M059J (cell line): ENCODE measurements around the gene BIN2. TPM values are rescaled to one million over a fixed set of nuclear protein-coding genes. Genes with fewer than 3 reads are reported as not detected.
"Not testable (repeated sequence)": the region's sequence is repeated elsewhere in the genome, so short reads cannot be mapped to it uniquely, and the experiment has no call there.

Source experiments
- DNase-seq: peaks from one replicate; pipeline ENCODE4 v3.0.0-alpha.2; 2012; ENCODE audit warnings: low read depth
- total RNA-seq: library from RNA; depleted of rRNA; stranded (reverse); fragments of >200 nt; shearing (Covaris generic); gene quantifications from 2 replicates; pipeline ENCODE4 v1.2.3, GENCODE V29; 2014

The BIN2 gene
- total RNA-seq, 1 experiment from 2014 or later, result not detected

DNA sequence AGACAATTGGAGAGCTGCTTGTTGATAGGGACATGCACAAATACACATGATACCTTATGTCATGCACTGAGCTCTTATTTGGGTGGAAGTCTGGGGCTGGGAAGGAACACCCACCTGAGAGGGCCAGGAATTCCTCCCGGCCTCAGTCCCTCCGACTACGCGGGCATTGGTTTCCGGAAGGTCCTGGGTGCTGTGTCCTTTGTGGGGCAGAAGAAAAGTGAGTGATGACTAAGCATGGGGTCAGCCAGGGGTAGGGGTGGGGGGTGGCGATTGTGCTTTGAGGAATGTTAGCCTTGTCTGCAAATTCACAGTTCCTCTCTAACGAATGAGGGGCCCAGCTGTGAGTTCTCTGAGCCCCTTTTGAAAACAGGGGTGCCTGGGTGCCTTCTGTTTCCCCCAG lies 21.7 kb upstream of the BIN2 start:
- DNase-seq, result peak; percentile 63

DNA sequence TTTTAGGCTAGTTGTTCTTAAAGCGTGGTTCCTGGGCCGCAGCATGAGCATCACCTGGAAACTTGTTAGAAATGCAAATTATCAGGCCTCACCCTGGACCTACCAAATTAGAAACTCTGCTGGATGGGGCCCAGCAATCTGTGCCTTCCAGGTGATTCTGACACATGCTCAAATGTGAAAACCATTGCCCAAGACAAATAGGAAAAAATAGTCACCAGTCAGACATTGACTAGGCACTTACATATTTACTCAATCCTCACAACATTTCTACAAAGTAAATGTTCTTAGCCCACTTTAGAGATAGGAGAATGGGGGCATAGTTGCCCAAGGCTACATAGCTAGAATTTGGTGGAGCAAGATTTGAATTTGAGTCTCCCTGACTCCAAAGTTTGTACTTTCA lies 19.2 kb upstream of the BIN2 start:
- DNase-seq, result no peak

DNA sequence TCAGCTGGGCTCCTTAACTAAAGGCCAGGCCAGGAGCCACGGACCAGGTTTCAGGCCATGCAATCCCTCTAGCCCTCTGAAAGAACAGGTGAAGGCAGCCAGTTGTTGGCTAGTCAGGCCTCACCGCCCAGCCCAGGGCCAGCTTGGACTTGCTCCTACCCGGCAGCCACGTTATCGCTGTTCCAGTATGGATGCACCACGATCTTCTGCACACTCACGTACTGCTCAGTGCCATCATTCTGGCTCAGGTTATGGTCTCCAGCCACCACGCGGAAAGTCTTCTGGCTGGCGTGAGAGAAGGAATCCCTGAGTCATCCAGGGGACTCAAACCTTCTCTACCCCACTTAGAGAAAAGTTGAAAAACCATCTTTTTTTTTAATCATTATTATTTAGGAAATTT lies 18.4 kb upstream of the BIN2 start:
- no peak for DNase-seq

DNA sequence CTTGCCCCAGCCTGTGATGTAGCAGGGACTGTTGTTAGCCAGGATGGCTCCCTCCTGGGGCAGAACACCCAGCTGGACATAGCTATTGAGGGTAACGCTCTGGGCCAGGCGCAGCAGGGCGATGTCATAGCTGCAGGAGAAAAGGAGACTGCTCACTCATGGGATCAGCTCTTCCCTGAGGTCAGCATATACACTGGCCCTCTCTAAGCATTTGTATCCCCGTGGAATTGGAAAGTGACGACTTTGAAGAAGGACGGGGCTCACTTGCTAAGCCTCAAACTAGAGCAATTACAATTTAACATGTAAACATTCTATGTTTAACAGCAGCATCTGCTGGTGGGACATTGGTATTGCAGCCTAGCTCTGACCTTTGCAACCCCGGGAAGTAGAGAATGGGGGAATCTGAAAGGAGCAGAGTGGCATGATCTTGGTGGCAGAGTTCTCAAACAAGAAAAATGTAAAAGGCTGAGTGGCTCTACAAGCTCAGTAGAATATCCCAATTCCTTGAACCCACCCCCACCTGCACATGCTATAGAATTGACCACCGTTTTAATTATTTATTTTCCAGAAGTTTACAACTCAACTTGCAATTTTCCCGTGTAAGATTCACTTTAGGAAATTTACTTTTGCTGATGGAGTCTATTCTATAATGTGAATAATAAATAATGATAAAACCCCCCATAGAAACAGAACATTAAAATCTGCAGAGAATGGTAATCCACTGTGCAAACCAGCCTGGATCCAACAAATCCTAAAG lies 17.5 kb upstream of the BIN2 start:
- peak; percentile 66 for DNase-seq

DNA sequence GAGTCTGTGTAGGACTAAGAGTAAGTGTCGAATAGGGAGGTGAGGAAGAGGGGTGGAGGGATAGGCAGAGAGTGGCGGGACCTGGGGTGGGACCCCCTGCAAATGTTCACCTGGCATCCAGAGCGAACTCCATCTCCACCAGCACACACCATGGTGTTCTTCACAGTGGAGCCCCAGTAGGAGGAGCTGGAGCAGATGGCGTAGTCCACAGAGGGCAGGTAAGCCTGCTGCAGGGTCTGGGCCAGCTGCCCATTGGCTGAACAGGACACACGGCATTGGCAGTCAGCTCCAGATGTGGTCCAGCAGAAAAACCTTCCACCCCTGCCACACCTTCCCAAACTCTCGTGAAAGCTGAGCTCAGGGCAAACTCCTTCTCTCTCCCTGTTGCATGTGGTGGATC lies 15.8 kb upstream of the BIN2 start:
- DNase-seq, result no peak

DNA sequence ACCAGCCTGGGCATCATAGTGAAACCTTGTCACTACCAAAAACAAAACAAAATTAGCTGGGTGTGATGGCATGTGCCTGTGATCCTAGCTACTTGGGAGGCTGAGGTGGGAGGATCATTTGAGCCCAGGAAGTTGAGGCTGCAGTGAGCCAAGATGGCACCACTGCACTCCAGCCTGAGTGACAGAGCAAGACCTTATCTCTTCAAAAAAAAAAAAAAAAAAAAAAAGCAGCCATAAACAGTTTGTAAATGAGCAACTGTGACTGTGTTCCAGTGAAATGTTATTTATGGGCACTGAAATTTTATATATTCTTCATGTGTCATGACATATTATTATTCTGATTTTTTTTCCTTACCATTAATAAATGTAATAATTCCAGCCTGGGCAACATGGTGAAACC lies 13.4 kb upstream of the BIN2 start:
- not testable (repeated sequence) for DNase-seq

DNA sequence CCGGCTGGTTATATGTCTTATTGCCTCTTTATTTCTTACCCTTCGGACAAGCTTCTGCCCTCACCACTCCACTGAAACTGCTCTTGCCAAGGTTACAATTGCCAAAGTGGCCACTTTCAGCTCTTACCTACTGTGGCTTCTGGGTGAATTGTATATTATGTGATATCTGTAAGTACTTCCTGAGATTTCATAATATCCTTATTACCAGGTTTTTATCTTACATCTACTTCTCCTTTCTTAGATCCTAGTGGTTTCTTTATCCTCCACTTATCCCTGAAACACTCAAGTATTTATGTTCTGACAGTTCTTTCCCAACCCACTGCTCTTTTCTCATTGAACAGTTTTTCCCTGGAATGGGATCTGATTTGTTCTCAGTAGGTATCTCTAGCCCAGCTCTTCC lies 12.0 kb upstream of the BIN2 start:
- no peak for DNase-seq

DNA sequence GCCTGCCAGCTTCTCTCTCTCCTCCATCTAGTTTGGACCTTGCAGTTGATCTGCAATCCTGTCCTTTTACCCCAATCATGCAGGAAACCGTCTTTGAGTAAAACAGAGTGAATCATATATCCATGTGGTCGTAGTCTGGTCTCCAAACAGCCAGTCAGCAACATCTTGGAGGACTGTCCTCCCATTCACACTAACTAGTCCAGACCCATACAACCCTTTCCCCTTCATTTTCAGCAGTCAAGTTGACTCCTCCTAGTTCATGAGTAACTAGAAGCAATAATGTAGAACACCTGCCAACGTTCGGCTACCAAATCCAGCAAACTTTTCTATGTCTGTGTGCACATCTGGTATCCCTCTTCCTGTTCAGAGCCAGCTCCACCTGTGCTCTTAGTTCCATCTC lies 10.8 kb upstream of the BIN2 start:
- DNase-seq, result peak; percentile 22

DNA sequence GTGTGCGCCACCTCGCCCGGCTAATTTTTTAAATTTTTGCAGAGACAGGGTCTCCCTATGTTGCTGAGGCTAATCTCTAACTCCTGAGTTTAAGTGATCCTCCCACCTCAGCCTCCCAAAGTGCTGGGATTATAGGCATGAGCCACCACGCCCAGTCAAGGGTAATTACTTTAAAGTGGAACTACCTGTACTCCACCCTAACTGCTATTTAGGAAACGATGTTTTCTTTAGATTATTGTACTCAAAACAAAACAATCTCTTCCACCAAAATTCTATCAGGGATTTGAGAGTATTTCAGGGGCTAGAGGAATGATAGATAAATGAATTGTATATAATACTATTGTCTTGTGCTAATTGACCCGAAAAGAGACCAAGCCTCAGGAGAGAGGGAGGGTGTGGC lies 9.6 kb upstream of the BIN2 start:
- DNase-seq, result no peak

DNA sequence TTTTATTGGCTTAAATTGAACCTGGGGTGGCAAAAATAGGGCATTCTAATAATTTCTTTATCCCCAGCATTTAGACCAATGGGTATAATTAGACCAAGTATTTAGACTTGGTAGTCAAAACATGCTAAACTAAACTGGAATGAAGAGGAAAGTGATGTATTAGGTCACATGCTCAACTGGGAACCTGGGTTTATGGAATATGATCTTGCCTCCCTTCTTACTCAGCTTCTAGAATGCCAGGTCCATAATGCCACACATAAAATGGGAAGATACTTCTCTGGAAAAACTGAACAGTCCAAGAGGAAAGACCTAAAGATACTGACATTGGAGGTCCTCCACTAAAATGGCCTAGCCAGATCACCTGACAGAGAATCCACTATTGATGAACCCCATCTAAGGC lies 6.2 kb upstream of the BIN2 start:
- no peak for DNase-seq

DNA sequence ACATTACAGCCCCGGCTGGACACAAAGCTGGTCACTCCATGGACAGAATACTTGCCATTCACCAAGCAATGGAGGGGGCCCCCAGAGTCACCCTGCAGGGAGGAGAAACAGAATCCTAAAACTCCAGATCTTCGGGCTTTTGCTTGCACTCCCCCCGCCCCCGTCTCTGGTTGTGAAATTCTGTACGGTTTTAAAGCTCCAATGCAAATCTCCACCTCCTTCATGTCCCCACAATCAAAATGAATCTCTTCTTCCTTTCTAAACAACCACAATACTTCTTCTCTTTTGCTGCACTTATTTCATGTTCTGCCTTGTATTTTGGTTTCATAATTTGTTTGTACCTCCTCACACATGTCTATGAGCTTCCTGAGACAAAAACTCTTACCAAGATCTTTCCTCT lies 5.8 kb upstream of the BIN2 start:
- DNase-seq, result no peak

DNA sequence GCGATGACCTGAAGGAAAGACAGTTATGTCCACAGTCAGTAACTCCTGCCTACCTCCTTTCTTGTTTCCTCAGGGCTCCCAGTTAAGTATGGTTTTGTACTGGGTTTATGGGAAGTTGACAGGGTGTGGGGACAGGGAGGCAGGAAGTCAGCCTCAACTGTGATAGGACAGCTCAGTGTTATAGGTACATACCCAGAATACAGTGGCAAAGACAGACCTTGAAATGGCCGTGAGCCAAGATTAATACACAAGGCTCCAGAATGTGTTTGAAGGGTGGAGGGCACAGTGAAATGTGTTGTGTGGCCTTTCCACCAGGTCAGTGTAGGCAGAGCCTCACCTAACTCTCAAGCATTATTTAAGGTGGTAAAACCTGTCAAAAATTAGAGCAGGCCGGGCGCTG lies 4.6 kb upstream of the BIN2 start:
- no peak for DNase-seq

DNA sequence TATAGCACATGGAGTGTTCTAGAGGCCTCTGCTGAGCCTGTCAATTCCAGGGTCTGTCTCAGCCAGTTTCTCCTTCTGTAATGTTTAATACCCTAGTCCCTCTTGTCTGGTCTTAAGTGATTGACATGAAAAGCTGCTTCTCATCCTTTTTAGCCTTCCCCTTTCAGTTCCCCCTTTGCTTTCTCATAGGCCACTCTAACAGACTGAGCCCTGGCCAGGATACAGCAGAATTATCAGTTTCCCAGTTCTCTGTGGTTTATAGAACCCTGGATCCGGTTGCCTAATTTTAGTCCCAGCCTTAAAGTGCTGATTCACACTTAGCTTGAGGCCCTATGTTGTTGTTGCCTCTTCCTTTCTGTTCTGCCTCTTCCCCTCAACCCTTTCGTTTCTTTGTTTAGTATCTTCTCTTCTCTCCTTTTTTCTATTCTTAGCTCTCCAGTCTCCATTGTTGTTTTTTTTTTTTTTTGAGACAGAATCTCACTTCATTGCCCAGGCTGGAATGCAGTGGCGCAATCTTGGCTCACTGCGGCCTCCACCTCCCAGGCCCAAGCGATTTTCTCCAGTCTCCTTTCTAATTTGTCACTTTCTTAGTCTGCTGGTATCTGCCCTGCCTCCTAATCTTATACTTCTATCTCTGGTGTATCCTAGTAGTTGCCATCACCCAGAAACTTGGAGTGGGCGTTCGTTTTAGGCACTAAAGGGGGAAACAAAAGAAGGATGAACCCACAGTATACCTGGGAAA lies 2.9 kb upstream of the BIN2 start:
- peak; percentile 74 for DNase-seq

DNA sequence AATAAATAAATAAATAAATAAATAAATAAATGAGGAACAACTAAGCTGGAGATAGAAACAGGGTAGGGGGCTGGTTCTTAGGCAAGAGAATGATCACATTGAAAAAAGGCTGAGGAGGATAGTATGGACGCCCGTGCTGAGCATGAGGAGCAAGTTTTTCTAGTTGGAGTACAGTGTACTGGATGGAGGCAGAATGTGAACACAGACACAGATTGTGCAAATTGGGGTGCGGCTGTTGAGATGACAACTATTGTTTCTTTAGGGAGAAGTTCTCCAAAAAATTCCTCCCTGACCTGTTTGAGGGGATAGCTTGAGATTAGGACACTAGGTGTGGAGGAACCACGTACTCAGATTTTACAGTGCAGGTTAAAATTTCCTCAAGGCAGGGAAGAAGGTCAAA lies 979 bp upstream of the BIN2 start:
- no peak for DNase-seq

DNA sequence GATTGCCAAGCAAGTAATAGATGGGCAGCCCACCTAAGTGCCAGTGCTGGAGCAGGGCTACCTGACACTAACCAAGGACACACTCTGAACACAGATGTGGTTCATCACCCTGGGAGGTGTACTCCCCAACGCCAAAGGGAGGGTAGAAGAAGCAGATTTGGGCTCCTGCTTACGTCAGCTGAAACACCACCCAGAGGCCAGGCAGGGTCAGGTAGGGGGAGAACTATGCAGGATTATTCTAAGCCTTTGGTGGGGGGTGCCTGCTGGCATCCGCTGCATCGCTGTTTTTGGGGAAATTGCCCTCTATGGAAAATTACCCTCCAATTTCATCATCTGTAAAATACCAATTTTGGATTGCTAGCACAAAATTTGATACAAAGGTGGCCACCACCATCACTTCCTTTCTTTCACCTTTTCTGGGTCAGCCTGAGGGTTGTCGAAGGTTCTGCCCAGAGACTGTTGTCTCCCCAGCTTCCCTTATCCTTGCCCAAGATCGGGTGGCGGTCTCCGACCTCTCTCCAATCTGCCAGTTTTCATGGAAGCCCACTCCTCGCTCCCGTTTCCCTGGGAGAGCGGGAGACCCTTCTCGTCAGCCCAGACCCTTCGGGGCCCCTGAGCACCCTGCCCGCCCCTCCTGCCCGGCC lies 535 bp downstream of the BIN2 start:
- DNase-seq, result no peak

DNA sequence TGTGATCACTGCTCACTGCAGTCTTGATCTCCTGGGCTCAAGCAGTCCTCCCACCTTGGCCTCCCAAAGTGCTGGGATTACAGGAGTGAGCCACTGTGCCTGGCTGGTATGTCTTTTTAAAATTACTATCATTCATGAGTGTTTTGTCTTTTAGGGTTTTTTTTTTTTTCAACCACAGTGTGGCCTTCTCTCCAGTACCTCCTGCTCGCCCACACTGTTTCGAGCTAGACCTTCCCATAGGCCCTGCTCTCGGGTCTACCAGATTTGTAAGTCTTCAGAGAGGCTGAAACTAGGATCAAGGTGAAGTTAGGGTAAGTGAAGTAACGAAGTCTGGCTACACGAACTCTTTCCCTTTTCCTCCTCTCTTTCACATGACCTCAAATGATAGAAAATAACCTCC lies 1.5 kb downstream of the BIN2 start:
- no peak for DNase-seq

DNA sequence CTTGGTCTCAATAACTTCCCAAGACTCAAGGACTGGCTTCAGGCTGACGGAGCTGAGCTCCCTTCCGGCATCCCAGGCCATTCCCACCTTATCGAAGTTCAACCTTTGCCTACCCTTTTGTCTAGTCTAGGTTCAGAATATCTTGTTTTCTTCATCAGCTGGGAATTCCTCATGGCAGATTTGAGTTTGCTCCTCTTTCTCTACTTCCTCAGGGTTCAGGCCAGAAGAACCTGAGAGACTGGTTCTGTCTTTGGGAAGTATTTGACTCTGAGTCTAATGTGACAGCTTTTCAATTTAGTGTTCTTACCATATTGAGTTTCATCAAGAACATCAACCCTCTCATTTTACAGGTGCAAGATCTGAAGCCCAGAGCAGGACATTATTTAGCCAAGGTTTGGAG lies 2.1 kb downstream of the BIN2 start:
- DNase-seq, result no peak

DNA sequence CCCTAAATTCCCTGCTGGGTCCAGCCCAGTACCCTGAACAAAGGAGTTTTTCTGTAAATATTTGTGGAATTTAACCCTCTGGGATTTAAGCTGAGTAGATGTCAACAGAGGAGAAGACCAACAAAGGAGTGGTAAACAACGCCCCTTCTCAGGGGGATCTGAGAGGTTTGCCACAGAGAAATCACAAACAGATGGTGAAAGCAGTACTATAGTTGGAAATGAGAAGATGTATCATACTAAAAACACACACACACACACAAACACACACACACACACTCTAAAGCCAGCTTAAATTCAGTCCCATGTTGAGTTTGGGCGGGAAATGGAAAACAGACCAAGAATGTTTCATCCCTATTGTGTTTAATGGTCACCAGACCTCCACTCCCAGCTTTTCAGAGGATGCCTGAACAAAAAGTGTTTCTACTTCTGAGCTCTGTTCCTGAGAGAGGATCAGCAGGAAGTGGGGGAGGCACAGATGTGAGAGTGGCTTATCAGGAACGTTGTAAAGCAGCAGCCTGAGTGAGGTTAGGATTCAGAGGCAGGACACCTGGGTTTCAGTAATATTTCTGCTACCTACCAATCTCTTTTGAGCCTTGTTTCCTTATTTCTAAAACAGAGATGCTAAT lies 3.2 kb downstream of the BIN2 start:
- DNase-seq, result no peak

DNA sequence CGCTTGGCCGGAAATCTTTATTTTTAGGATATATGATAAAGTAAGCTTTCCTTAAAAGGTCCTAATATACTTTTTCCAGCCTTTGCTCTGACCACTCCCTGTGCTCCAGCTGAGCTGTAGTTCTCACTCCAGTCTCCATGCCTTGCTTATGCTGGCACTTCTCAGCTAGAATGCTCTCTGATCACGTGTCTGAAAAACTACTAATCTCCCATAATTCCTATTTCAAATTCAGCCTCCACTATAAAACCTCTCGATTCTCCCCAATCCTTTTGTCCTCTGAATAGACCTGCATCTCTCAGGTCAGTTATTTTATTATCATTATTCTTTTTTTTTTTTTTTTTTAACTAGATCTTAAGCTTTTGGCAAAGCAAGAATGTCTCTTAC lies 3.7 kb downstream of the BIN2 start:
- DNase-seq, result no peak

DNA sequence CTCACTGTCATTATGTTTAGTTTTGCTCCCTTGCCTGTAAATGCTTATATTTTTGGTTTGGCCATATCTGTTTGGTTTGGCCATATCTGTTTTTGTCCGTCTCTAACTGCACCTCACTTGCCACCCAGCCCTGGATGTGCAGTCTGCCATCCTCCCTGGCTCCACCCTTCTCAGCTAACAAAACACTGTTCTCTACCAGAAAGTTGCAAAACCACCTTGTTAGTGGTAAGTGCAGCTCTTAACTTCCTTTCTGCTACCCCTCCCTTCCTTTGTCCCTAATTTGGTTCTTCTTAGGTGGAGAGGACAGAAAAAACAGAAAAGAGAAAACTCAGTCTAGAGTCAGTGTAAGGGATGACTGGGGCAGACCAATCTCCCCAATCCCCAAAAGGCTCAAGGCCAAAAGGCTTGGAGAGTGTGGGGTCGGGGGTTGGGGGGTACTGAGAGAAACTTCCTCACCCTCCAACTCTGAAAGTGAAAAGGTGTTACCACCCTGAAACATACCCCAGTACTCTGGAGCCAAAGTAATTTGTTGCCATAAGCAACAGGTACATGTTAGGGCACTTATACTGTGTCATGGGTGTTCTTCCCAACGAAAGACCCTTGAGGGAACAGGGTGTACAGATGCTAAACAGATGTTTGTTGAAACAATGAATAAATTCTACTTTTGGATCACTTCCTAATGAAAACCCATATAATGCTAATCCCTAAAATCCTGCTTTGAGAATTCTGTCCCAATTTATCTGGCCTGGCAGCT lies 5.0 kb downstream of the BIN2 start:
- DNase-seq, result no peak

DNA sequence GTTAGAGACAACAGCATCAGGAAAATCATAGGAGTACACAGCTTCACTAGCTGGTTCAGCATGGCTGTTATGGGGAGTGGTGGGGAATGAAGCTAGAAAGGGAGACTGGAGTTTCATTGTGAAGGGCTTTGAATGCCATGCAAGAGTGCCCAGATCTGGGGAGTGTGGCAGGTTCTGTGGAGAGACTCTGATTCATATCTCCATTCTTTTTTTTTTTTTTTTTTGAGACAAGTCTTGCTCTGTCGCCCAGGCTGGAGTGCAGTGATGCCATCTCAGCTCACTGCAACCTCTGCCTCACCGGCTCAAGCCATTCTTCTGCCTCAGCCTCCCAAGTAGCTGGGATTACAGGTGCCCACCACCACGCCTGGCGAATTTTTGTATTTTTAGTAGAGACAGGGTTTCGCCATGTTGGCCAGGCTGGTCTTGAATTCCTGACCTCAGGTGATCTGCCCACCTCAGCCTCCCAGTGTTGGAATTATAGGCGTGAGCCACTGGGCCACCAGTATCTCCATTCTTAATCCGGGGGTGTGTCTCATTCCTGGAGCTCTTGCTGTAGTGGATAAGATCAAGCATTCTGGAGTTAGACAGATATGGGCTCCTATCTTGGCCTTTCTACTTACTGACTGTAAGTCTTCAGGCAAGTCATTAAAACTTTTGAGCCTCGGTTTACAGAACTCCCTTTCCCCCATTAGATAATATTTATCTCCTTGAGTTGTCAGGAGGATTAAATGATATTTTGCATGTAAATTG lies 5.7 kb downstream of the BIN2 start:
- not testable (repeated sequence) for DNase-seq
